Suppressor macrophage treated with lipopolysaccharide for 4 hours (primary cell): ENCODE data around the gene ITFG1.
"Not testable (repeated sequence)": the region's sequence is repeated elsewhere in the genome, so short reads cannot be mapped to it uniquely, and the experiment has no call there.

Source experiments
- DNase-seq: peaks from one replicate; pipeline ENCODE4 v3.0.0-alpha.2; 2020

The ITFG1 gene

GRCh38 chr16:47408491-47408890 is 52.4 kb downstream of the ITFG1 start:
- no peak for DNase-seq

- DNase-seq: no peak
These were observed 64.9 kb downstream of the ITFG1 start for GRCh38 chr16:47395733-47396498.

- peak; percentile 74 for DNase-seq
These were observed 68.8 kb downstream of the ITFG1 start for GRCh38 chr16:47392081-47392480.

- DNase-seq: no peak
These were observed 72.2 kb downstream of the ITFG1 start for GRCh38 chr16:47388705-47389104.

- no peak for DNase-seq
These were observed 73.7 kb downstream of the ITFG1 start for GRCh38 chr16:47387026-47387734.

- DNase-seq: no peak
These were observed 74.6 kb downstream of the ITFG1 start for GRCh38 chr16:47386201-47386718.

- DNase-seq: no peak
These were observed 78.5 kb downstream of the ITFG1 start for GRCh38 chr16:47382362-47382761.

- no peak for DNase-seq
These were observed 83.7 kb downstream of the ITFG1 start for GRCh38 chr16:47377154-47377553.

GRCh38 chr16:47375423-47375822 is 85.4 kb downstream of the ITFG1 start:
- DNase-seq: no peak

- DNase-seq: no peak
These were observed 86.2 kb downstream of the ITFG1 start for GRCh38 chr16:47374629-47375028.

GRCh38 chr16:47371271-47372014 is 89.4 kb downstream of the ITFG1 start:
- DNase-seq: no peak

- no peak for DNase-seq
These were observed 90.3 kb downstream of the ITFG1 start for GRCh38 chr16:47370536-47370935.

- no peak for DNase-seq
These were observed 94.6 kb downstream of the ITFG1 start for GRCh38 chr16:47366228-47366627.

GRCh38 chr16:47363761-47364160 is 97.1 kb downstream of the ITFG1 start:
- no peak for DNase-seq

GRCh38 chr16:47359478-47359877 is 101.4 kb downstream of the ITFG1 start:
- no peak for DNase-seq

GRCh38 chr16:47358816-47359215 is 102.0 kb downstream of the ITFG1 start:
- no peak for DNase-seq

- not testable (repeated sequence) for DNase-seq
These were observed 111.8 kb downstream of the ITFG1 start for GRCh38 chr16:47349029-47349428.

- not testable (repeated sequence) for DNase-seq
These were observed 113.7 kb downstream of the ITFG1 start for GRCh38 chr16:47347021-47347696.

- peak; percentile 23 for DNase-seq
These were observed 118.8 kb downstream of the ITFG1 start for GRCh38 chr16:47342055-47342454.

- DNase-seq: not testable (repeated sequence)
These were observed 130.3 kb downstream of the ITFG1 start for GRCh38 chr16:47330562-47330961.

GRCh38 chr16:47324309-47324708 is 136.6 kb downstream of the ITFG1 start:
- not testable (repeated sequence) for DNase-seq

- DNase-seq: no peak
These were observed 137.6 kb downstream of the ITFG1 start for GRCh38 chr16:47323241-47323640.
